Adipocyte (in vitro differentiated cells): ENCODE data around the gene REEP1.

Experiments
- DNase-seq: peaks from one replicate; pipeline ENCODE4 v3.0.0-alpha.2; 2015; ENCODE audit warnings: low read depth
- H3K27me3 ChIP-seq: replicated peaks from 2 replicates; pipeline ENCODE4 v1.7.0; 2013; ENCODE audit warnings: mild to moderate bottlenecking, low read length, moderate library complexity; ENCODE audit not compliant: control insufficient read depth, insufficient read depth
- H3K36me3 ChIP-seq: 2 replicates; pipeline ENCODE4 v1.7.0; 2013; ENCODE audit warnings: low read length, mild to moderate bottlenecking, moderate library complexity; ENCODE audit not compliant: control insufficient read depth, insufficient read depth, severe bottlenecking
- H3K4me1 ChIP-seq: 2 replicates; pipeline ENCODE4 v1.7.0; 2013; ENCODE audit warnings: mild to moderate bottlenecking, low read length, moderate library complexity; ENCODE audit not compliant: control insufficient read depth, insufficient read depth
- H3K4me3 ChIP-seq: 2 replicates; pipeline ENCODE4 v1.7.0; 2013; ENCODE audit warnings: mild to moderate bottlenecking, low read length, moderate library complexity
- H3K9ac ChIP-seq: 2 replicates; pipeline ENCODE4 v1.7.0; 2013; ENCODE audit warnings: mild to moderate bottlenecking, low read length, moderate library complexity
- H3K9me3 ChIP-seq: 2 replicates; pipeline ENCODE4 v1.7.0; 2013; ENCODE audit warnings: mild to moderate bottlenecking, low read length, moderate library complexity; ENCODE audit not compliant: control insufficient read depth

Gene REEP1

GRCh38 chr2:86239745-86240144 lies 97.7 kb downstream of the REEP1 start:
- Histone ChIP-seq H3K9ac (no peak overlapping the region), H3K27me3 (peaks cover 49% of the 10 kb centered on the region)
- DNase-seq = no peak

GRCh38 chr2:86239326-86239725 lies 98.1 kb downstream of the REEP1 start:
- Histone ChIP-seq H3K36me3 (no peaks in the 10 kb centered on the region), H3K27me3 (peaks cover 49% of the 10 kb centered on the region), H3K9ac (no peak overlapping the region), H3K4me3 (no peak overlapping the region), H3K4me1 (no peaks in the 10 kb centered on the region), H3K9me3 (no peaks in the 10 kb centered on the region)
- no peak for DNase-seq

More at GRCh38 chr2:86239745-86240144, 97.7 kb downstream of the REEP1 start:
- Histone ChIP-seq H3K4me3 (no peak overlapping the region), H3K36me3 (no peaks in the 10 kb centered on the region), H3K4me1 (no peaks in the 10 kb centered on the region), H3K9me3 (no peaks in the 10 kb centered on the region)

GRCh38 chr2:86238354-86238753 lies 99.1 kb downstream of the REEP1 start:
- peaks cover 43% of the 10 kb centered on the region for H3K27me3 ChIP-seq
- no peaks in the 10 kb centered on the region for H3K4me1 ChIP-seq
- H3K9me3 ChIP-seq = no peaks in the 10 kb centered on the region
- H3K9ac ChIP-seq = no peak overlapping the region
- no peak for DNase-seq
- H3K4me3 ChIP-seq = no peak overlapping the region
- H3K36me3 ChIP-seq = no peaks in the 10 kb centered on the region

- H3K9ac ChIP-seq = no peak overlapping the region
- no peaks in the 10 kb centered on the region for H3K4me1 ChIP-seq
- peaks cover 40% of the 10 kb centered on the region for H3K27me3 ChIP-seq
These were observed 100.3 kb downstream of the REEP1 start for GRCh38 chr2:86237172-86237571.

GRCh38 chr2:86235196-86235980 lies 102.0 kb downstream of the REEP1 start:
- Histone ChIP-seq H3K27me3 (peaks cover 22% of the 10 kb centered on the region), H3K36me3 (no peaks in the 10 kb centered on the region), H3K4me1 (no peaks in the 10 kb centered on the region), H3K9ac (no peak overlapping the region), H3K4me3 (no peak overlapping the region), H3K9me3 (no peaks in the 10 kb centered on the region)
- no peak for DNase-seq

More at GRCh38 chr2:86237172-86237571, 100.3 kb downstream of the REEP1 start:
- DNase-seq = no peak
- Histone ChIP-seq H3K36me3 (no peaks in the 10 kb centered on the region), H3K4me3 (no peak overlapping the region), H3K9me3 (no peaks in the 10 kb centered on the region)

GRCh38 chr2:86234563-86235131 lies 102.8 kb downstream of the REEP1 start:
- H3K9me3 ChIP-seq = no peaks in the 10 kb centered on the region
- peaks cover 18% of the 10 kb centered on the region for H3K27me3 ChIP-seq
- no peaks in the 10 kb centered on the region for H3K4me1 ChIP-seq
- H3K36me3 ChIP-seq = no peaks in the 10 kb centered on the region
- H3K4me3 ChIP-seq = no peak overlapping the region
- DNase-seq = no peak
- no peak overlapping the region for H3K9ac ChIP-seq

- Histone ChIP-seq H3K36me3 (no peaks in the 10 kb centered on the region), H3K9me3 (no peaks in the 10 kb centered on the region), H3K4me1 (no peaks in the 10 kb centered on the region), H3K9ac (no peak overlapping the region), H3K4me3 (no peak overlapping the region), H3K27me3 (peaks cover 10% of the 10 kb centered on the region)
- no peak for DNase-seq
These were observed 104.0 kb downstream of the REEP1 start for GRCh38 chr2:86233436-86233835.

GRCh38 chr2:86232910-86233309 lies 104.5 kb downstream of the REEP1 start:
- Histone ChIP-seq H3K27me3 (peaks cover 6% of the 10 kb centered on the region), H3K4me1 (no peaks in the 10 kb centered on the region)

GRCh38 chr2:86232373-86232784 lies 105.0 kb downstream of the REEP1 start:
- H3K9ac ChIP-seq = no peak overlapping the region
- H3K4me3 ChIP-seq = no peak overlapping the region
- no peaks in the 10 kb centered on the region for H3K36me3 ChIP-seq
- no peak for DNase-seq
- no peaks in the 10 kb centered on the region for H3K4me1 ChIP-seq
- peaks cover 6% of the 10 kb centered on the region for H3K27me3 ChIP-seq
- H3K9me3 ChIP-seq = no peaks in the 10 kb centered on the region

More at GRCh38 chr2:86232910-86233309, 104.5 kb downstream of the REEP1 start:
- Histone ChIP-seq H3K4me3 (no peak overlapping the region), H3K9me3 (no peaks in the 10 kb centered on the region), H3K9ac (no peak overlapping the region), H3K36me3 (no peaks in the 10 kb centered on the region)
- no peak for DNase-seq

GRCh38 chr2:86231680-86232372 lies 105.6 kb downstream of the REEP1 start:
- no peaks in the 10 kb centered on the region for H3K9me3 ChIP-seq
- peaks cover 6% of the 10 kb centered on the region for H3K27me3 ChIP-seq
- no peaks in the 10 kb centered on the region for H3K4me1 ChIP-seq
- no peaks in the 10 kb centered on the region for H3K36me3 ChIP-seq
- H3K9ac ChIP-seq = no peak overlapping the region
- no peak for DNase-seq
- H3K4me3 ChIP-seq = no peak overlapping the region

- no peaks in the 10 kb centered on the region for H3K9me3 ChIP-seq
- no peaks in the 10 kb centered on the region for H3K36me3 ChIP-seq
- no peaks in the 10 kb centered on the region for H3K4me1 ChIP-seq
- no peak overlapping the region for H3K9ac ChIP-seq
- DNase-seq = no peak
- no peak overlapping the region for H3K4me3 ChIP-seq
- peaks cover 6% of the 10 kb centered on the region for H3K27me3 ChIP-seq
These were observed 106.5 kb downstream of the REEP1 start for GRCh38 chr2:86230961-86231360.
